ENCODE data around the gene LRRC70. TPM values are rescaled to one million over a fixed set of nuclear protein-coding genes. Genes with fewer than 3 reads are reported as not detected.

The LRRC70 gene, protein sequence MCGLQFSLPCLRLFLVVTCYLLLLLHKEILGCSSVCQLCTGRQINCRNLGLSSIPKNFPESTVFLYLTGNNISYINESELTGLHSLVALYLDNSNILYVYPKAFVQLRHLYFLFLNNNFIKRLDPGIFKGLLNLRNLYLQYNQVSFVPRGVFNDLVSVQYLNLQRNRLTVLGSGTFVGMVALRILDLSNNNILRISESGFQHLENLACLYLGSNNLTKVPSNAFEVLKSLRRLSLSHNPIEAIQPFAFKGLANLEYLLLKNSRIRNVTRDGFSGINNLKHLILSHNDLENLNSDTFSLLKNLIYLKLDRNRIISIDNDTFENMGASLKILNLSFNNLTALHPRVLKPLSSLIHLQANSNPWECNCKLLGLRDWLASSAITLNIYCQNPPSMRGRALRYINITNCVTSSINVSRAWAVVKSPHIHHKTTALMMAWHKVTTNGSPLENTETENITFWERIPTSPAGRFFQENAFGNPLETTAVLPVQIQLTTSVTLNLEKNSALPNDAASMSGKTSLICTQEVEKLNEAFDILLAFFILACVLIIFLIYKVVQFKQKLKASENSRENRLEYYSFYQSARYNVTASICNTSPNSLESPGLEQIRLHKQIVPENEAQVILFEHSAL
- 10 to 100 TPM in 4 of 7 donors, 1 to 10 TPM in 3; 7.2 to 15.4 (median 11.8) TPM for total RNA-seq
- polyA plus RNA-seq, result 10 to 100 TPM in 1 of 3 donors, 1 to 10 TPM in 2; 3.9 to 11.4 (median 8.7) TPM
- long read RNA-seq, donor 1, transcript LRRC70-201 (2 exons, 2,249 nt), result major isoform, 6 of 8 reads
- long read RNA-seq, donor 1, partial matches to known transcripts, result 0 of 8 reads
- long read RNA-seq, donor 1, other reads (novel, unspliced or antisense), result 0 of 8 reads
- long read RNA-seq, donor 2, partial matches to known transcripts, result 0 of 2 reads
- long read RNA-seq, donor 2, other reads (novel, unspliced or antisense), result 0 of 2 reads

- no peak for DNase-seq
- H3K4me3 ChIP-seq, result peak within 1 kb of the TSS in 7 of 8 donors; percentile 13 to 55 (median 20)
- H3K9me3 ChIP-seq, result no peaks in the 10 kb centered on the region
- H3K4me1 ChIP-seq, result peaks cover 0 to 52% (median 16%) of the 10 kb centered on the region in 6 donors
- peak within 1 kb of the TSS in 7 of 8 donors; percentile 15 to 75 (median 66) for H3K27ac ChIP-seq
- TF ChIP-seq POLR2A (IDR thresholded peaks at IDR 0.05) (no peak), POLR2AphosphoS5 (IDR thresholded peaks at IDR 0.05) (no peak)
- TF ChIP-seq, protein P1, sequence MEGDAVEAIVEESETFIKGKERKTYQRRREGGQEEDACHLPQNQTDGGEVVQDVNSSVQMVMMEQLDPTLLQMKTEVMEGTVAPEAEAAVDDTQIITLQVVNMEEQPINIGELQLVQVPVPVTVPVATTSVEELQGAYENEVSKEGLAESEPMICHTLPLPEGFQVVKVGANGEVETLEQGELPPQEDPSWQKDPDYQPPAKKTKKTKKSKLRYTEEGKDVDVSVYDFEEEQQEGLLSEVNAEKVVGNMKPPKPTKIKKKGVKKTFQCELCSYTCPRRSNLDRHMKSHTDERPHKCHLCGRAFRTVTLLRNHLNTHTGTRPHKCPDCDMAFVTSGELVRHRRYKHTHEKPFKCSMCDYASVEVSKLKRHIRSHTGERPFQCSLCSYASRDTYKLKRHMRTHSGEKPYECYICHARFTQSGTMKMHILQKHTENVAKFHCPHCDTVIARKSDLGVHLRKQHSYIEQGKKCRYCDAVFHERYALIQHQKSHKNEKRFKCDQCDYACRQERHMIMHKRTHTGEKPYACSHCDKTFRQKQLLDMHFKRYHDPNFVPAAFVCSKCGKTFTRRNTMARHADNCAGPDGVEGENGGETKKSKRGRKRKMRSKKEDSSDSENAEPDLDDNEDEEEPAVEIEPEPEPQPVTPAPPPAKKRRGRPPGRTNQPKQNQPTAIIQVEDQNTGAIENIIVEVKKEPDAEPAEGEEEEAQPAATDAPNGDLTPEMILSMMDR (IDR thresholded peaks at IDR 0.05 in 8 of 11, conservative IDR thresholded peaks at IDR 0.05 in 3 of 11), result no peak
- 3 to 10% (median 7%) methylated on average over 4 of the region's 4 CpGs for WGBS, 5 donors
- peaks cover 0 to 6% (median 0%) of the 10 kb centered on the region in 6 donors for H3K36me3 ChIP-seq
- H3K27me3 ChIP-seq (replicated peaks in 1 of 7), result no peaks in the 10 kb centered on the region
- intact Hi-C loops (cut with DNase I; ENCODE audit: low total_unique reads), result no loop called here
Observed at GRCh38 chr5:62578540-62578939, at the start of gene LRRC70. Gene LRRC70 (plus strand): TSS chr5:62578819. CDS start chr5:62579439, 620 bp downstream.

- no peak for DNase-seq
- no peaks in the 10 kb centered on the region for H3K27me3 ChIP-seq (replicated peaks in 1 of 7)
- TF ChIP-seq POLR2AphosphoS5 (IDR thresholded peaks at IDR 0.05) (no peak), POLR2A (IDR thresholded peaks at IDR 0.05) (no peak)
- TF ChIP-seq, protein P1 (IDR thresholded peaks at IDR 0.05 in 8 of 11, conservative IDR thresholded peaks at IDR 0.05 in 3 of 11), result no peak
- H3K36me3 ChIP-seq, result peaks cover 0 to 47% (median 18%) of the 10 kb centered on the region in 6 donors
- intact Hi-C loops (cut with DNase I; ENCODE audit: low total_unique reads), result no loop called here
- H3K9me3 ChIP-seq, result no peaks in the 10 kb centered on the region
- no peak overlapping the region for H3K4me3 ChIP-seq
- H3K27ac ChIP-seq, result no peak overlapping the region
- 88 to 97% (median 94%) methylated on average over 2 of the region's 2 CpGs for WGBS, 5 donors
- no peaks in the 10 kb centered on the region for H3K4me1 ChIP-seq
Observed at GRCh38 chr5:62533597-62533996, 45.0 kb upstream of the LRRC70 start.

DNA sequence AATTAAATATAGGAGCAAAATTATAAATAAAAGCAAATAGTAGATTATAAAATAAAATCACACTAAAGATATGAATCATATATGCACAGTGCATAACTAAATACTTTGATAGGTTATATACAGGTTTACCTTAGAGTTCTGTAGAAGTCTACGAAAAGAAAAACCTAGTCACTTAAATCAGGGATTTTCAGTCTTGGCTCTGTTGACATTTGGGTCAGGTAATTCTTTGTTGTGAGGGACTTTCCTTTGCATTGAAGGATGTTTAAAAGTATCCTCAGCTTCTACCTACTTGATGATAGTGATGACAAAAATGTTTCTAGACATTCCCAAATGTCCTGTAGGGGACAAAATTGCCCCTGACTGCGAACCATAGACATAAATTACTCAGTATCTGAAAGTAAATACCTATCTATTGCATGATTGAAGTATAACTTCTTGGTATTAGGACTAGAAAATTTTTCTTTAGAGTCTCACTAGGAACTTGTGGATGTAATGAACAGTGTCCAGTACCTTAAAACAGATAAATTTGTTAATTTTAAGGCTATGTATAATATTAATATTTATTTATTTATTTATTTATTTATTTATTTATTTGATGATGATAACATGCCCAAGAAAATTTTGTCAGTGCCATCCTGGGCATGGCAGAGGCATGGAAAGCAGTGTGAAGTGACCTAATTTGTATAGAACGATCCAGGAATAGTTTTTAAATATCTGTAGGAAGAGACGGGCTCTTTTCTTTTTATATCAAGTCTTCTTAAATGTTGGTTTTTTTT, 44.0 kb upstream of the LRRC70 start:
- no peak overlapping the region for H3K4me3 ChIP-seq
- peaks cover 0 to 55% (median 18%) of the 10 kb centered on the region in 6 donors for H3K36me3 ChIP-seq
- intact Hi-C loops (cut with DNase I; ENCODE audit: low total_unique reads), result no loop called here
- no peaks in the 10 kb centered on the region for H3K27me3 ChIP-seq (replicated peaks in 1 of 7)
- no peaks in the 10 kb centered on the region for H3K9me3 ChIP-seq
- no peak for DNase-seq
- no peak overlapping the region for H3K27ac ChIP-seq
- TF ChIP-seq POLR2A (IDR thresholded peaks at IDR 0.05) (no peak), POLR2AphosphoS5 (IDR thresholded peaks at IDR 0.05) (no peak)
- TF ChIP-seq, protein P1 (IDR thresholded peaks at IDR 0.05 in 8 of 11, conservative IDR thresholded peaks at IDR 0.05 in 3 of 11), result no peak
- no peaks in the 10 kb centered on the region for H3K4me1 ChIP-seq
- WGBS, 5 donors, result 50 to 99% (median 70%) methylated on average over 4 of the region's 4 CpGs
